K562 (cell line): ENCODE results near the gene ITPR3. TPM values are rescaled to one million over a fixed set of nuclear protein-coding genes. Genes with fewer than 3 reads are reported as not detected.

ENCODE experiments used
- ARNT ChIP-seq, 2 experiments: fragments of 450-650 bp; IDR thresholded peaks; 2 replicates each; pipeline ENCODE4 v1.6.1; 2016; ENCODE audit warnings: mild to moderate bottlenecking in 1 of 2
- BHLHE40 ChIP-seq: IDR thresholded peaks from 2 replicates; pipeline ENCODE4 v1.6.1; 2011; ENCODE audit warnings: low read length, improper control_type of control experiment
- BMI1 ChIP-seq: fragments of 150-350 bp; IDR thresholded peaks from 2 replicates; pipeline ENCODE4 v1.6.1; 2014; ENCODE audit warnings: low read length
- CBX2 ChIP-seq: fragments of 200-600 bp; sonication (generic); IDR thresholded peaks from one replicate; pipeline ENCODE4 v1.6.1; 2012; ENCODE audit warnings: mild to moderate bottlenecking, low read length, inconsistent platforms; ENCODE audit not compliant: insufficient read depth, poor library complexity, severe bottlenecking
- DMBX1 ChIP-seq: fragments of 250-450 bp; sonication (Bioruptor Pico); IDR thresholded peaks from 2 replicates; pipeline ENCODE4 v1.8.0; 2022; ENCODE audit warnings: inconsistent platforms, mild to moderate bottlenecking, moderate library complexity, borderline replicate concordance
- ELK3 ChIP-seq: fragments of 450-650 bp; formaldehyde crosslinking; IDR thresholded peaks from 2 replicates; pipeline ENCODE4 v1.4.0; 2020; ENCODE audit warnings: mild to moderate bottlenecking
- FOXJ3 ChIP-seq: sonication (generic); formaldehyde crosslinking; IDR thresholded peaks from 2 replicates; pipeline ENCODE4 v1.4.0; 2020; ENCODE audit warnings: mild to moderate bottlenecking, missing genetic modification reagents
- FUS ChIP-seq: fragments of 200-400 bp; formaldehyde crosslinking; optimal IDR thresholded peaks from 2 replicates; pipeline ENCODE3; 2017; ENCODE audit warnings: low read depth, low read length
- GABPA ChIP-seq: fragments of 200-800 bp; sonication (Bioruptor generic); conservative IDR thresholded peaks from 2 replicates; pipeline ENCODE4 v1.6.1; 2016; ENCODE audit warnings: low read depth, missing genetic modification characterization, missing compliant biosample characterization
- GATAD2A ChIP-seq: fragments of 450-650 bp; IDR thresholded peaks from 2 replicates; pipeline ENCODE4 v1.6.1; 2017
- GTF3C2 ChIP-seq: IDR thresholded peaks from 3 replicates; pipeline ENCODE4 v1.6.1; 2011; ENCODE audit warnings: borderline replicate concordance, mild to moderate bottlenecking, moderate library complexity; ENCODE audit not compliant: insufficient read length; ENCODE audit errors: extremely low read depth
- HMGN3 ChIP-seq: IDR thresholded peaks from 2 replicates; pipeline ENCODE4 v1.6.1; 2011; ENCODE audit warnings: borderline replicate concordance, low read depth, mild to moderate bottlenecking, mixed read lengths, low read length; ENCODE audit not compliant: insufficient read length; ENCODE audit errors: extremely low read depth
- MCM3 ChIP-seq: fragments of 450-650 bp; IDR thresholded peaks from 2 replicates; pipeline ENCODE4 v1.6.1; 2016
- MECOM ChIP-seq: fragments of 250-450 bp; sonication (Bioruptor Pico); IDR thresholded peaks from 2 replicates; pipeline ENCODE4 v1.8.0; 2022; ENCODE audit warnings: inconsistent platforms
- RBFOX2 ChIP-seq: fragments of 200-400 bp; formaldehyde crosslinking; IDR thresholded peaks from 2 replicates; pipeline ENCODE4 v1.6.1; 2017; ENCODE audit warnings: low read depth, mild to moderate bottlenecking, low read length, moderate library complexity
- SMC3 ChIP-seq: conservative IDR thresholded peaks from 2 replicates; pipeline ENCODE4 v1.6.1; 2011; ENCODE audit warnings: low read depth, low read length, improper control_type of control experiment; ENCODE audit not compliant: insufficient read depth
- TFAM ChIP-seq: fragments of 250-450 bp; sonication (Bioruptor Pico); conservative IDR thresholded peaks from 2 replicates; pipeline ENCODE4 v1.5.0; 2021; ENCODE audit warnings: mild to moderate bottlenecking, moderate library complexity
- THAP12 ChIP-seq: fragments of 250-450 bp; sonication (Bioruptor Pico); IDR thresholded peaks from 2 replicates; pipeline ENCODE4 v1.9.0; 2021; ENCODE audit warnings: mild to moderate bottlenecking, inconsistent platforms
- ZBTB8A ChIP-seq: fragments of 450-650 bp; IDR thresholded peaks from 2 replicates; pipeline ENCODE4 v1.6.1; 2018; ENCODE audit warnings: mild to moderate bottlenecking, moderate library complexity; ENCODE audit not compliant: partially characterized antibody
- ZNF165 ChIP-seq: fragments of 250-450 bp; sonication (Bioruptor Pico); IDR thresholded peaks from 2 replicates; pipeline ENCODE4 v1.4.0; 2020; ENCODE audit warnings: borderline replicate concordance
- ZNF174 ChIP-seq: fragments of 250-450 bp; sonication (Bioruptor Pico); IDR thresholded peaks from 2 replicates; pipeline ENCODE4 v1.4.0; 2020; ENCODE audit warnings: mild to moderate bottlenecking
- ZNF584 ChIP-seq: fragments of 200-800 bp; sonication (Bioruptor generic); IDR thresholded peaks from 2 replicates; pipeline ENCODE4 v1.6.1; 2016; ENCODE audit warnings: low read depth, mild to moderate bottlenecking, missing genetic modification characterization, missing compliant biosample characterization
- polyA plus RNA-seq, 8 experiments: library from polyadenylated mRNA; depleted of rRNA in 4 of 8; stranded (reverse) in 5 of 8; unstranded in 3 of 8; fragments of >200 nt; fragmentation: Nextera tagmentation in 2 of 8; fragmentation: Illumina TruSeq in 1 of 8; extraction: Ambion mirVana in 2 of 8; extraction: Trizol in 1 of 8; gene quantifications; 2 replicates each; pipeline versions ENCODE4 v1.2.1 to v1.2.3, GENCODE V29; 2011 to 2014; ENCODE audit warnings: inconsistent platforms in 1 of 8, missing spikeins in 1 of 8
- total RNA-seq, 7 experiments: library from RNA; depleted of rRNA in 6 of 7; stranded (reverse); fragments of >200 nt in 6 of 7; fragmentation: Illumina TruSeq in 2 of 7; extraction: Trizol in 2 of 7; gene quantifications; 2 replicates each; pipeline versions ENCODE4 v1.2.1 to v1.2.3, GENCODE V29; 2011 to 2021; ENCODE audit warnings: low replicate concordance in 1 of 7
- TF ChIP-seq, protein P1 (sequence below): sonication (generic); formaldehyde crosslinking; IDR thresholded peaks from 2 replicates; pipeline ENCODE4 v1.8.1; 2023; ENCODE audit warnings: mild to moderate bottlenecking, missing genetic modification reagents

Gene ITPR3
- total and polyA plus RNA-seq, 9 of the 15 experiments (the other 6 are each of a cell fraction or from before 2014, with no cell fraction given): 0.39 to 35.7 (median 13.2) TPM

DNA sequence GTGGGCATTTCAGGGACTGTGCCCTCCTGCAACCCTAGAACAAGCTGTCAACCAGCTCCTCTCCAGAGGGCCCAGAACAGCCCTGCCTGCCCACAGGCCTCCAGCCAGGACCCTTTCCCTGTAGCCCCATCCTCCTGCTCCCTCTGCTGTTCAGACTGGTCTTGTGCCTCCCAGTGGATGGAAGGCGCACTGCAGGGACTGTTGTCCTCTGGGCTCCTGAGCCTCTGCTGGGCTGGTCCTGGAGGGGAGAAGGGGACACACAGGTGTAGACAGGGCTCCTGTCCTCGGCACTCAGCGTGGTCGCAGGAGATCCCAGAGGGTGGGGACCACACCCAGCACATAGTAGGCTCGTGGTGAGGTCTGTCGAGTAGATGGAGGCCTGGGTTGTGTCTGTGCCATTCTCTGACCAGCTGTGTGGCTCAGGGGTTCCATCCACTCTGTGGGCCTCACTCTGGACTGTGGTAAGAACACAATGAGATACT is 11.5 kb downstream of the ITPR3 start (continued):
- TF ChIP-seq GABPA (tag) (no peak), SMC3 (0 out of 2 replicates have a peak, but pooled peaks have one; percentile 58), HMGN3 (no peak), BHLHE40 (no peak), ZNF165 (CRISPR knock-in tag) (no peak), CBX2 (no peak), FUS (no peak), MCM3 (no peak), ZNF584 (CRISPR knock-in tag) (no peak), BMI1 (no peak), FOXJ3 (CRISPR knock-in tag) (no peak), ZBTB8A (no peak), TFAM (CRISPR knock-in tag) (no peak), RBFOX2 (no peak), GATAD2A (no peak), DMBX1 (CRISPR knock-in tag) (no peak), ARNT (IDR thresholded peaks at IDR 0.05) (no peak), ZNF174 (CRISPR knock-in tag) (no peak), MECOM (CRISPR knock-in tag) (no peak), THAP12 (CRISPR knock-in tag) (no peak), GTF3C2 (no peak), ELK3 (CRISPR knock-in tag) (no peak)
- TF ChIP-seq, protein P1, sequence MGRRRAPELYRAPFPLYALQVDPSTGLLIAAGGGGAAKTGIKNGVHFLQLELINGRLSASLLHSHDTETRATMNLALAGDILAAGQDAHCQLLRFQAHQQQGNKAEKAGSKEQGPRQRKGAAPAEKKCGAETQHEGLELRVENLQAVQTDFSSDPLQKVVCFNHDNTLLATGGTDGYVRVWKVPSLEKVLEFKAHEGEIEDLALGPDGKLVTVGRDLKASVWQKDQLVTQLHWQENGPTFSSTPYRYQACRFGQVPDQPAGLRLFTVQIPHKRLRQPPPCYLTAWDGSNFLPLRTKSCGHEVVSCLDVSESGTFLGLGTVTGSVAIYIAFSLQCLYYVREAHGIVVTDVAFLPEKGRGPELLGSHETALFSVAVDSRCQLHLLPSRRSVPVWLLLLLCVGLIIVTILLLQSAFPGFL (CRISPR knock-in tag): no peak
